Activated effector memory CD4-positive, alpha-beta T cell treated with Interleukin-2 at 50 U/mL for 16 hours (primary cell): ENCODE data around the gene NPLOC4.
A peak's percentile ranks its signal among the peaks of the same experiment; 100 is the strongest.
"Not testable (repeated sequence)": the region's sequence is repeated elsewhere in the genome, so short reads cannot be mapped to it uniquely, and the experiment has no call there.

Experiments used
- DNase-seq: peaks from one replicate; pipeline ENCODE4 v3.0.0-alpha.2; 2020

Gene NPLOC4

DNA sequence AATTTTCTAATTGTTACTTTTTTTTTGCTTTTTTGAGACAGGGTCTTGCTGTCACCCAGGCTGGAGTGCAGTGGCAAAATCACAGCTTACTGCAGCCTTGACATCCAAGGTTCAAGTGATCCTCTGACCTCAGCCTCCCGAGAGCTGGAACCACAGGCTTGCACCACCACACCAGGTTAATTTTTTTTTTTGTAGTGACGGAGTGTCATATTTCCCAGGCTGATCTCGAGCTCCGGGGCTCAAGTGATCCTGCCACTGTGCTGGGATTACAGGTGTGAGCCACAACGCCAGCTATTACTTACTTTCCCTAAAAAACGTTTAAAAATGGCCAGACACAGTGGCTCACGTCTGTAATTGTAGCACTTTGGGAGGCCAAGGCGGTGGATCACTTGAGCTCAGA is 6.6 kb downstream of the NPLOC4 start:
- no peak for DNase-seq

DNA sequence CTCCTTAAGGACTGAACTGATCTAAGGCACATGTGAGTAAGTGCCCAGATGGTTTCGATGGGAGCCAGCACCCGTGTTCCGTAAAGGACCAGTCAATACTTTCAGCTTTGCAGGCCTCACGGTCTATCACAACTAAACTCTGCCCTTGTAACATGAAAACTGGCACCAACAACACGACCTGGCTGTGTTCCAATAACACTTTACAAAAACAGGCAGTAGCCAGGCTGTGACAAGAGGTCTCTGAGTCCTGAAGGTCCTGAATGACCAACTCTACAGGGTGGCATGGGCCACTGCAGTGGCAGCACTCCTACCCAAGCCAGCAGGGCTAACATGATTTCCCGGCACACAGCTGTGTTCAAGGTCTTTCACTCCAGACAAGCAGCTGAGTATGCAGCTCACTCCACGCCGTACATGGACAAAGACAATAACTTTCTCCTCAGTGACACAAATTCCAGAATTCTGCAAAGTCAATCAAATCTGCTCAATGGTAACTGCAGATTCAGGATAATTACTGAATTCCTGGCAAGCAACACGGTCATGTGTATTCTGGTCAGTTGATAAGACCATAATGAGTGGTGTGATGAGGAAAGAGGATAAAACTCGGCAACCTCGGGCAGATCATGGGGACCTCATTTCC is 15.3 kb downstream of the NPLOC4 start:
- DNase-seq, result no peak

DNA sequence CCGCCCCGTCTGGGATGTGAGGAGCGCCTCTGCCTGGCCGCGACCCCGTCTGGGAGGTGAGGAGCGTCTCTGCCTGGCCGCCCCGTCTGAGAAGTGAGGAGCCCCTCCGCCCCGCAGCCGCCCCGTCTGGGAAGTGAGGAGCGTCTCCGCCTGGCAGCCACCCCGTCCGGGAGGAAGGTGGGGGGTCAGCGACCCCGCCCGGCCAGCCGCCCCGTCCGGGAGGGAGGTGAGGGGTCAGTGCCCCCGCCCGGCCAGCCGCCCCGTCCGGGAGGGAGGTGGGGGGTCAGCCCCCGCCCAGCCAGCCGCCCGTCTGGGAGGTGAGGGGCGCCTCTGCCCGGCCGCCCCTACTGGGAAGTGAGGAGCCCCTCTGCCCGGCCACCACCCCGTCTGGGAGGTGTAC is 18.6 kb downstream of the NPLOC4 start:
- not testable (repeated sequence) for DNase-seq

DNA sequence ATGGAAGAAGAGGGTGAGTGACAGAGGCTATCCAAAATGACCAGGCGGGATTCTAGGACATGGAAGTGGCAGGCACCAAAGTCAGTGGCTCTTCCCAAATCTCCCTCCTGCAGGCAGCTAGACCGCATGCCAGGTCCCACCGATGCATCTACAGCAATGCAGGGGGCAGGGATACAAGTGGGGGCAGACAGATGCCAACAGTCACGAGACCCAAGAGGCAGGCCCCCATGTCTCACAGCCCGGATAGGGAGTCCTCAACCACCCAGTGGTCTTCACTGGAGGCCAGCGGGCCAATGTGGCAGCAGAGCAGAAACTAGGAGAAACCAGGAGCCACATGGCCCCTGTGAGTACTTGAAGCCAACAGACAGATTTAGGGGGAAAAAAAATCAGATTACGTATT is 20.0 kb downstream of the NPLOC4 start:
- no peak for DNase-seq

DNA sequence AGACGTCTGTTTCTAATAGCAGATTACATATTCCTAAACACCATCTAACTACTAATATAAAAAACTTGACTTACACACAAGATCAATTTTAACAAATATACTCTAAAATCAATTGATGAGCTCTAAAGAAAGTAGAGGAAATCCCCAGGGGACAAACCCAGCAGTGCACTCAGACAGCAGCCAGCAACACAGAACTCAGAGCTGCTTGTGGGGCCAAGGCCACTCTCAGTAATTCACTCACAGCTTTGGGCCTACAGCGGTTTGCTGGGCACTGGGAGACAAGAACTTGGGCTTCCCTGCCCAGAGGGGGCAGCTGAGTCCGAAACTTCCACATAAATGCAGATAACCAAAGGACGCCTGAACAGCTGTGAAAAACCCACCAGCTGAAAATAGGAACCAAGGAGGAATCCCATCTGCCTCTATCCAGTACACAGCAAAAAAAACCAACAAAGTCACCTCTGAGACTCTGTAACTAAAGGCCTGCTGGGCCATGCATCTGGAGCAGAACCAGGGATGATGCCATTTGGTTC is 21.4 kb downstream of the NPLOC4 start:
- no peak for DNase-seq

DNA sequence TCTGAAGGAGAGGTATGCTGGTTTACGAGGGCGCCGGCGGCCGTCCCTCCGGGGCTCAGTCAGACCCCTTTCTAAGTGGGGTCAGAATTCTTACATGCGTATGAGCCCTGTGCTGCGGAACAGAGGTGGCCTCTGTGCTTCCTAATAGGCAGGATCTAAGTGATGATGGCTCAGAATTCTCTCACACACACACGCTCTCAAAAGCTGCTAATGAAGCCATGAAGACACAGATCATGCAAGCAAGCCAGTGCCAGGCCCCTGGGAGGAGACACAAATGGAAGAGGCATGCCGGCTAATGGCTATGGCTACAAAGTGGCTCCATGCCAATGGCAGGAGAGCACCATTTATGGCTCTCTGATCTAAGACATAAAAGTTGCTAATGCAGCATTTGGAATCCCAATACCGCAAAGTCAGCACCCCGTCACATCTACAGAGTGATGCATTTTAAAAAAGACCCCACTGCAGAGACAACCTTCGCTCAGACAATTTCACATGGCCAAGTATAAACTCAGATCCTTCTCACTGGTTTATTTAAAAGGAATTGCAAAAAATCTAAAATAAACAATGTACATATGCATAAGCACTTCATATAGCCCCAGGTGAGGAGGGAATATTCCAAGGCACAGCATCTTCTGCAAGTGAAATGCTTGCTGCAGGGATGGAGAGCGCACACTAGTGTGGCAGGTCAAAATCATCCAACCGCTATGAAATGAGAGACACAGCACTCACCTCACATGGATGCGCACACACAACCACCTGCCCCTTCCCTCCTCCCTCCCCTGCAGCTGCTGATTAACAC is 24.5 kb downstream of the NPLOC4 start:
- no peak for DNase-seq

DNA sequence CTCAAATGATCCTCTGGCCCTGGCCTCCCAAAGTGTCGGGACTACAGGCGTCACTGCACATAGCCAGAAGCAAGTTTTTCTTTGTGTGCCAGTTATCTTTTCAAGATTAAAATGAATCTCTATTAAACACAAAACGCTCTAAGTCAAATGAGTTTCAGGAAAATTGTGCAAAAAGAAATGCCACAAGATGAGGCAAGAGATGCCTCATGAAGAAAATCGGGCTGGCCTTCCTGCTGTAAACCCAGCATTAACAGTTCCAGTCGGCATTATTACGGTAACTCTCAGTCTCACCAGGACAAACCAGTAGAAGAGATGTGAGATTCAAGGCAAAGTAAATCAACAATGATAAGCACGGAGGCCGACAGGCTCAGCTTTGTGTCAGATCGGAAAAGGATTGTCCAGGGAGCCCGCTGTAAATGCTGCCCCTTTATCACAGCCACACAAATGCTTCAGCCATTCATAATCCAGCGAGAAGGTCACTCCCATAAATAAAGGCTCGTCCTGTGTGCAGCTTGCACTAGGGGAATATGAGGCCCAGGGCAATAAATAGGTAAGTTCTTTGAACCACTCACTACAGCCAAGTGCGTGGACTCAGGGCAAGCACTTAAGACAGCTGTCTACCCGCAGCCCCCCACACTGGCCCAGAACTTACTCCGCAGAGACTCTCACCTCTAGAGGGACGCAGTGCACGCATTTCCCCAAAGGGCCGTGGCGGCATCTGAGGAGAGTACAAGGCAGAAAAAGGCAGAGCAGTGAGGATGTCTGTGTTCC is 27.2 kb downstream of the NPLOC4 start:
- DNase-seq, result no peak

DNA sequence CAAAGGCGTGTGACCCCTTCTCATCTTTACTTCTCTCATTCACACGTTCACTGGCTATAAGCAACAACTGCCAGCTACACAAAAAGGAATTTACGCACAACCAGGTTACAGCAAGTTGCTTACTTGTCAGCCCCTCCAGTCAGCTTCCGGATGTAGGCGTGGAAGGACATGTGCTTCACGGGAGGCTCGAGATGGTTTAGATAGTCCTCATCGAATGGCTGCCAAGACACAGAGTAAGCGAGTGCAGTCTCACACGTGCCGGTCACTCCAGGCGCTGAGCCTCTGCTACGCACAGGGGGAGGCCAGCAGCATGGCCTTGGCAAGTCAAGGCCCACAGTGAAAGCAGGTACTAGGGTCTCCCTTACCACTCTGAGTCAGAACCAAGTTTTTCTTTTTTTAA is 28.3 kb downstream of the NPLOC4 start:
- DNase-seq, result no peak

DNA sequence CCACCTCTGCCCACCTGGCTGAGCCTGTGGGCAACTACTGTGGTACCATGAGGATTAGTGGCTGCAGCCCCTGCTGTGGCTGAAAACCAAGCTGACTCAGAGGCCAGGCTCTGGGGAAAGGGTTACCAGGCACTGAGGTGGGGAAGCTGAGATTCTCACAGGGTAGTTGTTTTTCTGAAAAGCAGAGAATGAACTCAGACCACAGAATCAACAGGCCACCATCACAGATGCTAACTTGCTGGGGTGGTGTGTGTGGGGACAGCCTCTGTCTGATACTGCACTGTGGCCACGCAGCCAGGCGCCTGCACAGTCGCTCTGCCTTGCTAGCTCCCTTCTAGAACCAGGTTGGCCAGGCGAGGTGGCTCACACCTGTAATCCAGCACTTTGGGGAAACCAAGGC is 28.8 kb downstream of the NPLOC4 start:
- DNase-seq, result no peak

DNA sequence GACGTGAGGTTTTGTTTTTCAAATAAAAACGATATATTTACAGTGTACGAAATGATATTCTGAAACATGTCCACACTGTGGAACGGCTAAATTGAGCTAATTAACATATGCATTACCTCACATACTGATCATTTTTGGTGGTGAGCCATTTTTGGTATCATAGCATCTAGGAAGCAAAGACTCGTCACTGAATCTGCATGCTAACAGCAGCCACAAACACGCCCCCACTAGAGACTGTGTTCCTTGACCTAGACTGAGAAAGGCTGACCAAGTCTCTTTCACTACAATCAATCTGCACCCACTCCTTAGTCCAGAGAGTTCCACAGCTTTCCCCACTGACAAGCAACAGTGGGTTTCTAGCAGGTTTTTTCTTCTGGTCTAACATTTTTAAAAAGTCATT is 29.5 kb downstream of the NPLOC4 start:
- DNase-seq, result no peak

DNA sequence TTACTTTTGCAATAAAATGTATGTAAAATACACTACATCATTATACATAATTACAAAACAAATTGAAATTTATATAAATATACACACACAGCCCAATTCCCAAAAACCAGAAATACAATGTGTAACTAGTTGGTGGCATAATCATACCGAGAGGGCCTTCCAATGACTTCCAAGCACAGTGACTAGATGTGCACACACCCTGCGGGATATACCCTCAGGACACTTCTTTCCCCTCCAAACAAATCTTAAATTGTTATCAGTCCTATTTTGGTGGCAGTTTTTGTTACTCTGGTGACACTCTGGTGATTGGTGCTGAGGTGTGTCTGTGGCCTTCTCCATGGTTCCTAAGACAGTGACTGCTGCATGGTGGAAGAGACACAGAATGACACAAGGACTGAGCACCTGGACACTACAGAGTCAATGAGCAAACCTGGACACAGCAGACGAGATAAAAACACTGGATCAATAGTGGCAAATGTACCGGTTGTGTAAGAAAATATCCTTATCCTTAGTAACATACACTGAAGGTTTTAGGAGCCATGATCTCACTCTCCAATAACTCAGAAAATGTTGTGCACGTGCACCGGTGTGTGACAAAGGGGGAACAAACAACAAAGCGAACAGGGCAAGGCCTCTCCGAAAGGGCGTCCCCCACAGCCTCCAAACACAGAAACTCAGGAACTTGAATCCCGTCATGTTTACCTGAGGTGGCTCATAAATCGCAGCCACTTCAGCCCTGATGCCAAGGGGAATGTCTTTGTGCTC is 32.9 kb downstream of the NPLOC4 start:
- DNase-seq, result no peak

DNA sequence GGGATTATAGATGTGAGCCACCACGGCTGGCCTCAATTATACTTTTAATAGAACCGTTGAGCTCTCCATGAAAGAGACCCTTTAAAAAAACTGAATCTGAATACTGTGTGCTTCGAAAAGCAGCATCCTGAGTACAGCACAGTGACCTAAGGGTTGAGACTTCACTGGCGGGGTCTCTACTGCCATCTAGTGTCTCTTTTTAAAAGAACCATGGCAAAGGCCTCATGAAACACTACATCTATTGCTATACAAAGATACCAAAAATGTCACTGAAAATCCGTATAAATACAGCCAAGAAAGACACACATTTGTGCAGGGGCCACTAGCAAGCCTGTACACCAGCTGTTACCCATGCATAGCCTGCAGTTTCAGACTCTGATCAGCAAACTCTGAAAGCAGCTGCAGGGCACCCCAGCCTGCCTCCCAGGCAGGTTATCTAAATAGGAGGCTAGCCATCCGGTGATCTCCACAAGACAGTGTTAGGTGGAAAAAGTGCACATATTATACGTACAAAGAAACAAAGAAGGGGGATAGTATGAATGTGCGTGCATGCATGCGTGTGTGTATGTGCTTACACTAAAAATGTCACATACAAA is 35.3 kb downstream of the NPLOC4 start:
- peak; percentile 6 for DNase-seq

DNA sequence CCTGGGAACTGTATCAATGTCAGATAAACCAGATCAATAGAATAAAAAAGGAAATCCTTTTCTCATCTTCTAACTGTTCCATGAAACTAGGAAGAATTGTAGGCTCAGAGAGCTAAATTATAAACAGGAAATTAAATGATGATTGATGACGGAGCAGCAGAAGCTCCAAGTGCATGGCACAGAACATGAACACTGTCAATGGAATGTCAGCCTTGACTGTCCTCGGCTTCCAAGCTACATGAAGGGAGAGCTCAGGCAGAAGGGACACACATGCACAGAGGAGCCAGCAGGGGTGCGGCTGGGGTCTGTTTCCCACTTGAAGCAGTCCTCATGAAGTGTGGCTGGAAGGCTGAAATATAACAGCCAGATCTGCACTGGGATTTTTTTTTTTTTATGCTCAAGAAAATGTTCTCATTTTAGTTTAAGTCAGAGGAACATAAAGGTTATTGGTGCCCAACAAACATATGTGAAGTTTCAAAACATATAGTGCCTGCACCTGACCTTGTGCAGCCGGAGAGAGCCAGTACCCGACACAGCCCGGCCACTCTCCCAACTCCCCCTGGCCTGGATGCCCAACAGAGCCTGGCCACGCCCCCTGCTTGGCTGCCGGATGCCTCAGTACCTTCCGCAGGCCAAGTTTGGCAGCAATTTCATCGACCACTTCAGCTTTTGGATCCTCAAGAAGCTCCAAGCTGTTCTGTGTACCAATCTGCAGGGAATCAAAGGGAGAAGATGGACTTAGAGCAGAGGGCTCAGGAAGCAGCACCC is 37.0 kb downstream of the NPLOC4 start:
- DNase-seq, result no peak

DNA sequence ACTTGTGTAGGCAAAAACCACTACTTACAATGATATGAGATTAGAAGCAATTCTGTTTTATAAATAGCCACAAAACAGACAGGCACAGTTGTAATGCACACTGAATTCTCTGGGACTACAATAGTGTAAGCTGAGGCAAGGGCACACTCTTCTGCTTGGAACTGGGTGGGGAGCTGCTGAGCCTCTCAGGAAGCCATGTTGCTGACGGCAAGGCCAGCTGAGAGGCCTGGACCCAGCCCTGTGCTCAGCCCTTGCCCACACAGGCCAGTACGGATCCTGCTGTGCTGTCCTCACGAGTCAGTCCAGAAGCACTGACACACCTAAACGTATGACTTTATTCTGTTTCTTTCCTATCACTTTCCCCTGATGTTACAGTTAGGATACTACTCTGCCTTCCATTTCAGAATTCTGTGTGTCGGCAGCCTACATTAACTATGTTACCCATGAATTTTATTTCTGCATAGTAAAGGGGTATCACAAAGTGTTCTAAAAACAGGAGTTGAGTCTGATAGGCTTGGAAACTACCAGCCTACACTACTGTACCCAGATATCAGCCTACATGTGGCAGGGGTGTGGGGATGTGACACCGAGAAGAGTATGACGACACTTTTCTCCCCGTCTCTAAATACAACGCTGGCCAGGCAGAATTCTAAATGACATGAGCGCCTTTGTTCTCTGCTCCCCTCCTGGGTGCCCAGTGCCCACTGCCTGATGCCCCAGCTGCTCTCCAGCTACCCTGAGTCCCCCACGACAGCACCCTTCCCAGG is 43.6 kb downstream of the NPLOC4 start:
- no peak for DNase-seq

DNA sequence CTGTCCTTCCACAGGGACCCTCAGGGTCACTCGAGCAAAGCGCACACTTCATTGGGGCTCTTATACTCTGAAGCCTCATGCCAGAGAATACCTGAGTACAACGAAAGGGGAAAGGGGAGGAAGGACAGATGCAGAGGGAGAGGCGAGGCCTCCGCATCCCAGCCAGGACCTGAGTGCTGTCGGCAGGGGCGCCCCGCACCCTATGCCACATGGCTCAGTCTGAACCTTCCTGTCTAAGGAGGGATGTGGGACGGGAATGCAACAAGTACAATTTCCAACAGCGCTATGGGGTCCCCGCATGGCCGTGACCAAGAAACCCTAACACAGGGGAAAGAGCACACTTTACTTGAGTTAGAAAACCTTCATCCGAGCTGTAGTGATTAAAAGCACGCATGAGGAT is 44.9 kb downstream of the NPLOC4 start:
- DNase-seq, result no peak

DNA sequence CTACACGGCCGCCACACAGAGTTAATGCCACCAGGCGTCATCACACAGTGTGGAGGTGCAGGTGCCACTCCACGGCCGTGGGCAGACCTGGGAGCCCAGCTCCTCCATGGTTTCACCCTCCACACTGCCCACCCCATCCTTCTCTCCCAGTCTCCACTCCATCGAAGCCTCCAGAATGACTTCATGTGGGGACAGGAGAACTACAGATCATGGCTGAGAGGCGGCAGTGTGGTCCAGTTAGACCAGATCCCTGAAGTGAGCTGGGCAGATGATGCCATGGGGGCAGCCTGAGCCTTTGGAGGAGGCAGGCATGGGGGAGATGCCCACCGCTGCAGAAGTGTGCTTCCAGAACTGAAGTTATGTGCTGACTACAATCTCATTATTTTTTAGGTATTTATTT is 46.8 kb downstream of the NPLOC4 start:
- DNase-seq, result no peak

DNA sequence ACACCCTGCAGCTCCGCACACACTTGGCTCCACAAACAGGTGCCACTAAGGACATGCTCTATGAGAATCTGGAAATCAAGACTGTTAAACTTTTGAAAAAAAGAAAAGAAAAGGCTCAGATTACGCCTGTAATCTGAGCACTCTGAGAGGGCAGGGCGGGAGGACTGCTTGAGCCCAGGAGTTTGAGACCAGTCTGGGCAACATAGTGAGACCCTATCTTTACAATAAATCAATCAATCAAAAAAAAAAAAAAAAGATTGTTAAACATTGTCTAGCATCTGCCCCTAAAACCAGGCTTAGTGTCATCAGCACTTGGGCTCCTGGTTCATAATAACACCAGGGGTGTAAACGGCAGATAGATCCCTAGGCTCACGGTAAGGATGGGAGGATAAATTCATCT is 47.3 kb downstream of the NPLOC4 start:
- no peak for DNase-seq

DNA sequence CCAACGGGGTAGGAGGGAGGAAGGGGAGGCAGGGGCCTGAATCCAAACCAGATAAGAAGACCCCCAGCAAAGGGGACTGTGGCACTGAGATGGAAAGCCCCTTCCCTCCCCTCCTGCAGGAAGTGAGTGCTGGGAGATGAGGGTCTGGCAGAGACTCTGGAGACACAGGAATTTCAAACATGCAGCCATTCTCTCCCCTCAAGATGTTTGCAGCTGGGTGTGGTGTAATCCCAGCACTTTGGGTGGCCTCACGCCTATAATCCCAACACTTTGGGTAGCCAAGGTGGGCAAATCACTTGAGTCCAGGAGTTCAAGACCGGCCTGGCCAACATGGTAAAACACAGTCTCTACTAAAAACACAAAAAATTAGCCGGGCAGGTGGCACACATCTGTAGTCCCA is 50.8 kb downstream of the NPLOC4 start:
- no peak for DNase-seq

DNA sequence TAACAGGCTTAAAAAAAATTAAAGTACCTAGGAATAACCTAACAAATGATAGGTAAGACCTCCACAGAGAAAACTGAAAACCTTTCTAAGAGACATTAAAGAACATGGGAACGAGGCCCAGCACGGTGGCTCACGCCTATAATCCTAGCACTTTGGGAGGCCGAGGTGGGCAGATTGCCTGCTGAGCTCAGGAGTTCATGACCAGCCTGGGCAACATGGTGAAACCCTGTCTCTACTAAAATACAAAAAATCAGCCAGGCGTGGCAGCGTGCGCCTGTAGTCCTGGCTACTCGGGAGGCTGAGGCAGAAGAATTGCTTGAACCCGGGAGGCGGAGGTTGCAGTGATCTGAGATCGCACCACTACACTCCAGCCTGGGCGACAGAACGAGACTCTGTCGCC is 52.1 kb downstream of the NPLOC4 start:
- not testable (repeated sequence) for DNase-seq

DNA sequence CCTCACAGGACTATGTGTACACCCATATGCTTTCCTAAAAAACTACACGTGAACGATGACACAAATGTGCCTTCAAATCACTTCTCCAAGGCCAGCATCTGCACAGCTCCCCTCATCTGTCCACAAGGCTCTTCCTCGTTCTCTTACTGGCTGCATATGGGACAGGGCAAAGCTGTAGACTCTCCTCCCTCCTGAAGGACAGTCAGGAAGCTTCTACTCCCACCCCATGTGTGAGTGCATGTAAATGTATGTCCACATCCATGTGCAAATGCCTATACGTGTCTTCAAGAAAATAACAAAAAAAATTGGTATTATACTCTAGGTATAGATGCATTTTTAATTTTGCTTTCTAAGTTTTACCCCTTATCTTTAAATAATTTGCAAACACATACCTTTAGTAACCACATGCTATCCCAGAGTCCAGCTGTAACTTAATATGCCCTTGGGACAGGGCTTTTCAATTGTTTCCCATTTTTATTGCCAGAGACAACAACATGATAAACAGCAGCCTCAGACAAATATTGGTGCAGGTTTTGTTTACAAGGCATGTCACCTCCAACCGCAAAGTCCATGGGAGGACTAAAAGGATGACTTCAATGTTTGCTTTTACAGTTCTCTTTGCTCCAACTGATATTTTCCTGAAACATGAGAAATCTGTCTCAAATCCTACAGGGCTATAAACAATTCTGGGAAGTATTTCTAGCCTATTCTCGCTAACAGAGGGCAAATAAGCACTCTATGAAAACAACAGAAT is 53.1 kb downstream of the NPLOC4 start:
- no peak for DNase-seq
